C4-2B (cell line): Measurements from ENCODE around the gene SPATS2L.

Source experiments
- H3K27ac ChIP-seq: fragments of 450-650 bp; 2 replicates; pipeline ENCODE4 v1.5.1; 2017
- CTCF ChIP-seq: fragments of 450-650 bp; conservative IDR thresholded peaks from 2 replicates; pipeline ENCODE4 v1.5.1; 2017; ENCODE audit warnings: mild to moderate bottlenecking
- ZFX ChIP-seq: fragments of 450-650 bp; IDR thresholded peaks from 2 replicates; pipeline ENCODE4 v1.6.1; 2017

SPATS2L gene

GRCh38 chr2:200419325-200419724 lies 112.8 kb downstream of the SPATS2L start:
- TF ChIP-seq CTCF: no peak
- H3K27ac ChIP-seq: no peak overlapping the region

- H3K27ac ChIP-seq: no peak overlapping the region
- no peak for TF ChIP-seq ZFX
- TF ChIP-seq CTCF: no peak
Measured at GRCh38 chr2:200421270-200421669, 114.8 kb downstream of the SPATS2L start.

GRCh38 chr2:200422071-200422470 lies 115.6 kb downstream of the SPATS2L start:
- H3K27ac ChIP-seq: no peak overlapping the region

GRCh38 chr2:200422532-200423261 lies 116.2 kb downstream of the SPATS2L start:
- TF ChIP-seq CTCF (peak; percentile 7; the same call in 1 of the 2 replicates), ZFX (no peak)
- no peak overlapping the region for H3K27ac ChIP-seq

More at GRCh38 chr2:200422071-200422470, 115.6 kb downstream of the SPATS2L start:
- TF ChIP-seq CTCF (no peak), ZFX (no peak)

- TF ChIP-seq ZFX: no peak
- no peak for TF ChIP-seq CTCF
- H3K27ac ChIP-seq: no peak overlapping the region
Measured at GRCh38 chr2:200423541-200423940, 117.0 kb downstream of the SPATS2L start.

- no peak for TF ChIP-seq CTCF
- TF ChIP-seq ZFX: no peak
- no peak overlapping the region for H3K27ac ChIP-seq
Measured at GRCh38 chr2:200425026-200425821, 118.7 kb downstream of the SPATS2L start.

- TF ChIP-seq ZFX (no peak), CTCF (no peak)
- H3K27ac ChIP-seq: no peak overlapping the region
Measured at GRCh38 chr2:200426754-200427153, 120.3 kb downstream of the SPATS2L start.
